Mammary microvascular endothelial cell (primary cell): ENCODE results near the gene XPNPEP2. TPM values are rescaled to one million over a fixed set of nuclear protein-coding genes. Genes with fewer than 3 reads are reported as not detected.

ENCODE experiments used
- total RNA-seq: library from RNA; depleted of rRNA; stranded (reverse); fragments of >200 nt; gene quantifications from 2 replicates; pipeline ENCODE4 v1.2.3, GENCODE V29; 2015

The XPNPEP2 gene, protein sequence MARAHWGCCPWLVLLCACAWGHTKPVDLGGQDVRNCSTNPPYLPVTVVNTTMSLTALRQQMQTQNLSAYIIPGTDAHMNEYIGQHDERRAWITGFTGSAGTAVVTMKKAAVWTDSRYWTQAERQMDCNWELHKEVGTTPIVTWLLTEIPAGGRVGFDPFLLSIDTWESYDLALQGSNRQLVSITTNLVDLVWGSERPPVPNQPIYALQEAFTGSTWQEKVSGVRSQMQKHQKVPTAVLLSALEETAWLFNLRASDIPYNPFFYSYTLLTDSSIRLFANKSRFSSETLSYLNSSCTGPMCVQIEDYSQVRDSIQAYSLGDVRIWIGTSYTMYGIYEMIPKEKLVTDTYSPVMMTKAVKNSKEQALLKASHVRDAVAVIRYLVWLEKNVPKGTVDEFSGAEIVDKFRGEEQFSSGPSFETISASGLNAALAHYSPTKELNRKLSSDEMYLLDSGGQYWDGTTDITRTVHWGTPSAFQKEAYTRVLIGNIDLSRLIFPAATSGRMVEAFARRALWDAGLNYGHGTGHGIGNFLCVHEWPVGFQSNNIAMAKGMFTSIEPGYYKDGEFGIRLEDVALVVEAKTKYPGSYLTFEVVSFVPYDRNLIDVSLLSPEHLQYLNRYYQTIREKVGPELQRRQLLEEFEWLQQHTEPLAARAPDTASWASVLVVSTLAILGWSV
- not detected in 2 replicates for total RNA-seq

DNA sequence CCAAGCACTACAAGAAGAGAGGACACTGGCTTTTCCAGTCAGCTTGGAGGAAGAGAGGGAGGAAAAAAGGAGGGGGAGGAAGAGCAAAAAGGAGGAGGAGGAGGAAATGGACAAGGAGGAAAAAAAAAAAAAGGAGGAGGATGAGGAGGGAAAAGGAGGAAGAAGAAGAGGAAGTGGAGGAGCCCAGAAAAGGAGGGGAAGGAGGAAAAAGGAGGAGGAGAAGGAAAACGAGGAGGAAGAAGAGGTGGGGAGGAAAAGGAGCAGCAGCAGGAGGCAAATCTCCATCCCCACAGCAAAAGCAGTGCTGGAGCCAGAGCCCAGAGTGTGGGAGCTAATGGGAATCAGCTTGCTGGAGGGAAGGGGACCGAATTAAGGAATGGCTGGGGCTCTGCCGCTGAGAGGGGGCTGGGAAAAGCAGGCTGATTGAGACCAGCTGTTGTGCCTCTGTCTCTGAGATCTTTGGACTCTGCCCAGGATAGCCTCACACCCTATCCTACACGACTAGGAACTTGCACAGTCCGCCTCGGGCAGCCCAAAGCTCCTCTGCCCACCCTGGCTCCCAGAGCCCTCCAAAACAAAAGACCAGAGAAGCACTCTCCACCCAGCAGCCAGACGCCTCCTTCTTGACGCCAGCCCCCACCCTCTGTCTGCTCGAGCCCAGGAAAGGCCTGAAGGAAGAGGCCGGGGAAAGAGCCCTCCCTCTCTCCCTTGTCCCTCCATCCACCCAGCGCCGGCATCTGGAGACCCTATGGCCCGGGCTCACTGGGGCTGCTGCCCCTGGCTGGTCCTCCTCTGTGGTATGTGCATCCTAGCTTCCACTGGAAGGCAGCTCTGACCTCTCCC lies at the start of gene XPNPEP2:
XPNPEP2 (plus strand) TSS at position 514 of the 843 bp plus-strand sequence; CDS start at position 749, 235 bp downstream.

GRCh38 chrX:129779747-129780146 lies 41.0 kb downstream of the XPNPEP2 start, which contains the start of gene SASH3:
Gene SASH3 (plus strand): TSS chrX:129779949. CDS start chrX:129780098, 149 bp downstream.

Other genes starting within 250 kb of the XPNPEP2 start
- 8.0 and 8.4 TPM in 2 replicates for gene SMARCA1, start 215.5 kb upstream of the XPNPEP2 start, total RNA-seq
- gene OCRL, start 198.7 kb upstream of the XPNPEP2 start, total RNA-seq, result 8.5 and 9.3 TPM in 2 replicates
- gene APLN, start 84.0 kb upstream of the XPNPEP2 start, total RNA-seq, result 567 and 583 TPM in 2 replicates
- not detected in 2 replicates for gene SASH3, start 41.0 kb downstream of the XPNPEP2 start, total RNA-seq
- gene ZDHHC9, start 104.9 kb downstream of the XPNPEP2 start, total RNA-seq, result 18.3 and 23.0 TPM in 2 replicates
- gene UTP14A, start 167.2 kb downstream of the XPNPEP2 start, total RNA-seq, result 14.9 and 18.6 TPM in 2 replicates
- 1.5 and 2.5 TPM in 2 replicates for gene BCORL1, start 243.7 kb downstream of the XPNPEP2 start, total RNA-seq